Kidney capillary endothelial cell (primary cell): ENCODE measurements around the gene ATXN7.

Source experiments
- DNase-seq: peaks from one replicate; pipeline ENCODE4 v3.0.0-alpha.2; 2018; ENCODE audit warnings: low spot score

Gene ATXN7

DNA sequence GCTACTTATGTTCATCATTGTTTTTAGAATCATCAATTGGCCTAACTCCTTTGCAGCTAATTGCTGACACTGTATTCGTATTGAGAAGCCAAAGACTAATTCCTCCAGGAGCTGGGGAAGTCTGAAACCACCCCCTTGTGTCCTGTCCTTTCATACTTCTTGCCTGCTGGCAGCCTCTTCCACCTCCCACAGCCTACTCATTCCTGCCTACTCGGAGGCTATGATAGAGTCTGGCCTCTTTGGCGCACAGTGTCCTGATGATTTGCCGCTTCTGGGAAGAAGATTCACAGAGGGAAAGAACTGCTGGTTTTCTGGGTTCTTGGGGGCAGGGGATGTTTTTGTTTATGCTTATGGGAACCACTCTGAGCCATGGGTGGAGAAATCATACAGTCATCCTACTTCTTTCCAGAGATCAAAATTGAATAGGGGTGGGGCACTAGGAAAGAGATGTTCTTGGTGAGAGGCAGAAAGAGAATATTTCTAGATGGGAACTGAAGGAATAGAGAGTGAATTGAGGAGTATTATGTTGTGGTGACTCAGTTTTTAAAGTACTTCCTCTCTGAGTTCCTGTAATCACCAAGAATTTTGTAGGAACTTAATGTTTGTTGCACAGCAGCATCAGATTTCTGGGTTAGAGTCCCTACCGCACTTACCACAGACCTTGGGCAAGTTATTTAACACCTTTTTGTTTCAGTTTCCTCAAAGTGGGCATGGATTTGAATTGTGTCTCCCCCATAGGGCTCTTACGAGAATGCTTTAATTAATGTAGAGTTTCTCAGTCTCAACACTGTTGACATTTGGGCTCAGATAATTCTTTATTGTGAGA is 70.6 kb downstream of the ATXN7 start:
- peak; percentile 3 for DNase-seq

DNA sequence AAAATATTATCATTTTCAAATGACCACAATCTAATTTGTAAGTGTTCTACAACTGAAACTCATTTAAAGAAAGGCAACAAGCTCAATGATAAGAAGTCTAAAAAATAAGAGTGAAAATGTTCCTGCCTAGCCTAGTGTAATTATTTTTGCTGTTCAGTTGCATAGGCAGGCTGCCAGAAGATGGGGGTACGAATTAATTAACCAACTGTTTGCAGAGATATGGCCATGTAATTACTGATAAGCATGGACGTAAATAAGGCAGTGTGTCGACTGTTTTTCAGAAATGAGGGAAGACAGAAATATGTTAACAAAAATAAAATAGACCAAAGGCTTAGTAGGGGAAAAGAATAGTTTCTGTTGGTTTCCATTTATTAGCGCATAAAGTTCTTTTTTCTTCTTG is 73.3 kb downstream of the ATXN7 start:
- no peak for DNase-seq

DNA sequence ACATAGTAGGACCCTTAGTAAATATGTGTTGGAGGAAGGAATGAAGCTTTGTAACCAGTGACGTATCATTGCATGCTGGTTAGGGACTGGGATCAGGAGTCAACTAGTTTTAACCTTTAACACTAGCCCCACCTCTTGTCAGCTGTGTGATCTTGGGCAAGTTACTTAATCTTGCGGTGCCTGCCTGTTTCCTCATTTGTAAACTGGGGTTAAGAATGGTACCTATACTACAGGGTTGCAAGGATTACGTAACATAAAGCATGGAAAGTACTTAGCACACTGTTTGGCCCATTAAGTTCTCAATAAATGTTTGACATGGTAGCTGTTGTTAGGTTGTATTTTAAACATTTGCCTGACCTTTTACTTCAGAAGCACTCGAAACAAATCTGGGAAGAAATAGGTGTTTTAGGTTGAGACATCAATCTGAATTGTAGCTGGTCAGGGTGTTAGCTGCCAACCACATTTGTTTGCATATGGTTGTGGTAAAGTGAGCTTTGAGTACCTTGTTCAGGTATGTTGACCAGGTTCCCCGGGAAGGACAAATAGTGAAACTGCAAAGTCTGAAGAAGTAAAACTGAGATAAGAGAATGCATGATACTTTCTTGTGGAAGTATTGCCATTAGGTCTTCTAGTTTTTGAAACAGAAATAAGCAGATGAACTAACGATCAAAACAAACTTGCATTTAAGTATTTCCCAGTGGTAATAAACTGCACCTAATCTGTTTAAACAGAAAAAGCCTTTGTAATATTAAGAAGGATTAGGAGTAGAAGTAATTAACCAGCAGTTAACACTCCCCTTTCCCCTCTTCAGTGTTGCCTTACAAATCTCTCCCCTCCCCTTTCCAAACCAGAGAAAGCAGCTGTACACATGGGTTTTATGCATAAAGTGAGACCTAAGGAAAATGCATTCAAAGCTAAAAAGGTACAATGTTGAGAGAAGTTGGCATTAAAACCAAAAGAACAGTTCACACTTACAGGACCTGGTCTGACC is 74.3 kb downstream of the ATXN7 start:
- no peak for DNase-seq

- DNase-seq: no peak
Observed at GRCh38 chr3:63940389-63940757, 76.7 kb downstream of the ATXN7 start.

- no peak for DNase-seq
Observed at GRCh38 chr3:63942528-63942927, 78.9 kb downstream of the ATXN7 start.

- DNase-seq: no peak
Observed at GRCh38 chr3:63943678-63944077, 80.0 kb downstream of the ATXN7 start.

DNA sequence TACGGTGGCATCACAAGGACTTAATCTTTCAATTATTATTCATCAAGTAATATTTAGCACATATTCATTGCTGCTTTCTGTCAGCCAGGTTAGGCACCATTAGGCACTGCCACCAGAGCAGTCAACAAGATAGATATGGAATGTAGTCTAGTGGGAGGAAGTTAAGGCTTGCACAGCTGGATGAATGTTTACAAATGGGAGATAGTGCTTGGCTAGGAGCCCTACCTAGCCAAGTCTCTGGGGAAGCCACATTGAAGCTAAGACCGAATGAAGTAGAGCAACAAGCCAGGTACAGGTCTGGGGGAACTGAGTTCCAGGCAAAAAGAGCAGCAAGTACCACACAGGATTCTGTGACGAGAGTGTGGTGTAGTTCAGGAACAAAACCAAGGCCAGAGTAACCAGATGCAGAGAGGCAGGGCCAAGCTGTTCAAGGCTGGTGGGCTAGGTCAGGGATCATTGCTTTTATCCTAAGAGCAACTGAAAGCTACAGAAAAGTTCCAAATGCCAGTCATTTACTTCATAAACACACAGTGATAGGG is 82.0 kb downstream of the ATXN7 start:
- DNase-seq: no peak

- DNase-seq: no peak
Observed at GRCh38 chr3:63946753-63947152, 83.1 kb downstream of the ATXN7 start.

DNA sequence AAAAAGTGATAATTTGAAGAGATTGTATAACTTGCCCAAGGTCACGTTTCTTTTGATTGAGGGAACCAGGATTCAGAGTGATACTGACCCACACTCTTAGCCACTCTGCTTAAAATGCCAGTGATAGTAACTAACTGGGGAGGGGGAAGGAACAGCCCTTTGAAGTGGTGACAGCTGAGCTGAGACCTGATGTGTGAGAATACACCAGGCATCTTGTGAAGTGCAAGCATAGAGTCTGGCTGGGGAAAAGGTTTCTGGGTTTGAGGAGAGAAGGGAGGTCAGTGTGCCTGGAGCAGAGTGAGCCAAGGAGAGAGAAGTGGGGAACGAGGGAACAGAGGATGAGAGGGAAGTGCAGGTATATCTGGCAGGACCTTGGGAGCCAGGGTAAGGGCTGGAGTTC is 83.9 kb downstream of the ATXN7 start:
- no peak for DNase-seq

DNA sequence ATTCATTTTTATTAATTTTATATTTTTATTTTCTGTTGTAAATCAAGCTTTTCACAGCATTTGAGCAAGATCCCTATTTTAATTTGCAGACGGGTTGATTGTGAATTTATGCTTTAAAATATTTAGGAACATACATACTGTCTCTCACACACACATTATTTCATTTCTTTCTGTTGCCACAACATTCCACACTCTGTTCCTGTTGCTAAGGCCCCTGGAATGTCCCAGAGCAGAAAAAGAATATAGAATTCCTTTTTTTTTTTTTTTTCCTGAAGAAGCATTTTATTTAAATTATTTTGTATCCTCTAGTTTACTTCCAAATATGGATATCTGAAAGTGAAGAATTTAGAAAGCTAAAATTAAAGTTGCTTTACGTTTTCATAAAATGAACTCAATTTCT is 85.3 kb downstream of the ATXN7 start:
- DNase-seq: no peak

- no peak for DNase-seq
Observed at GRCh38 chr3:63950698-63951097, 87.0 kb downstream of the ATXN7 start.

- no peak for DNase-seq
Observed at GRCh38 chr3:63951492-63952247, 88.0 kb downstream of the ATXN7 start.

DNA sequence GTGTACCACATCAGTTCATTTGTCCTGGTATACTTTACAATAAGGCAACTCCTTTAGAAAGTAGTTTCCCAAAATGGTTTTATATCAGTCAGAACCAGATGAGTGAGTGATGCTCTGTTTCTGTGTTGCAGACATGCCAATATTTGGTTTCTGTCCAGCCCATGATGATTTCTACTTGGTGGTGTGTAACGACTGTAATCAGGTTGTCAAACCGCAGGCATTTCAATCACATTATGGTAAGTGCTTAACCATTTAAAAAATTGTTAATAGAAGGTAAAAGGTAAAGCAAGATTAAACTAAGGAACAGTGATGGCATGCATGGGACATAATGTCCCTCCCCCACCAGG is 88.6 kb downstream of the ATXN7 start:
- DNase-seq: no peak

DNA sequence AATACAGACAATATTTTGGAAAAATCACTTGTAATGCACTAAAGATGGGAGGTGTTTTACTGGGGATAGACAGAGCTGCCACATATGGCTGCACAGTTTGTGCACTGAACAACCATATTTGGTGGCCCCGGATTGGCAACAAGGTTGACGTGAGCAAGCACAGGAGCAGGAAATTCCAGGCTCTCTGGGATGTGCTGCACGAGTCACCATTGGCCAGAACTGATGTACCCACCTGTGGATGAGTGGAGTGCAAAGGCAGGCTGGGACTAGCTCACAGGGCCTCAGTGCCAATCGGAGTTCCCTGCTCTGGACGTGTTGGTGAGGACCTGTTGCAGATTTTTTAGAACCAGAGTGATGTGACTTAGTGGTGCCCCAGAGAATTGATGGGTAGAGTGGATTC is 90.5 kb downstream of the ATXN7 start:
- no peak for DNase-seq

DNA sequence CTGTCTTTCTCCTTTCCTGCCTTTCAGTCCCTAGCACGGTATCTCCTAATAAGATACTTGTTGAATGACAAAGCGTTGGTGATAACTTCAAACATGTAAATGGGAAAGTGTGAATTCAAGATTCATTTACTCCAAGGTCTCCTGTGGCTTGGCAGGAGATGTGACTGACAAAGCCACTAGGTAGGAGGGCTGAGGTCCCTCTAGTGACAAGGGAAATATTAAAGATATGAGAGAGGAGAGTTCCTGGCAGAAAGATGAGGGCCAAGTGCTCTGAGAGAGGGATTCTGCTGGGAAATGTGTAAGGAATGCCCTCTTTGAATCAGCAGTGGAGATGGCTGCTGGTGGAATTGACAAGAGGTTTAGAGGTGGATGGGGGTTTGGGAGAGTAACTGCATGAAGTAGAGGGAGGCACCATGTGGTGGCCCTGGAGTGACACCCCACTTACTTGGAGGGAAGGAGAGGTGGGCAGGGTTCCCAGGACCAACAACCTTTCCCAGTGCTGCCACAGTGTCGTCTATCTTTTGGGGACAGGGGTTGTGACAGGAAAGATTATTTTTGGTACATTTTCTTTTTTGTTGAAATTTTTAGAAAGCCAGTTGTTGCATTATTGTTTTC is 91.5 kb downstream of the ATXN7 start:
- no peak for DNase-seq

- no peak for DNase-seq
Observed at GRCh38 chr3:63955830-63956545, 92.3 kb downstream of the ATXN7 start.

DNA sequence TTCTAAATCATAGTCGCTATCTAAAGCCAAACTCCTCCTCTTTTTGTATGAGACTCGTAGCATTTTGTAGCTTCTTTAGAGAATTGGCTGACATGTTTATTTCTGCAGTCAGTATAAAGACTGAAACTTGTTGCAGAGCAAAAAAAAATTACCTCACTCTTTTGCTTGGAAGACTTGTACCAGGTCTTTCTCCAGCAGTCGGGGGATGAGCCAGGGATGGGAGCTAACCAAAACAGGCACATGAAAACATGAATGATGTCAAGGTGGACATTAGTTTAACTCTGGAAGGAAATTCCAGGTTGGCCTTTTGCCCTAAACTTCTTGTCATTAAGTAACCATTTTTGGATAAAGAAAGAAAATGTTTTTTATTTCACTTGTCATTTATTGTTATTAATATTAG is 95.5 kb downstream of the ATXN7 start:
- no peak for DNase-seq

DNA sequence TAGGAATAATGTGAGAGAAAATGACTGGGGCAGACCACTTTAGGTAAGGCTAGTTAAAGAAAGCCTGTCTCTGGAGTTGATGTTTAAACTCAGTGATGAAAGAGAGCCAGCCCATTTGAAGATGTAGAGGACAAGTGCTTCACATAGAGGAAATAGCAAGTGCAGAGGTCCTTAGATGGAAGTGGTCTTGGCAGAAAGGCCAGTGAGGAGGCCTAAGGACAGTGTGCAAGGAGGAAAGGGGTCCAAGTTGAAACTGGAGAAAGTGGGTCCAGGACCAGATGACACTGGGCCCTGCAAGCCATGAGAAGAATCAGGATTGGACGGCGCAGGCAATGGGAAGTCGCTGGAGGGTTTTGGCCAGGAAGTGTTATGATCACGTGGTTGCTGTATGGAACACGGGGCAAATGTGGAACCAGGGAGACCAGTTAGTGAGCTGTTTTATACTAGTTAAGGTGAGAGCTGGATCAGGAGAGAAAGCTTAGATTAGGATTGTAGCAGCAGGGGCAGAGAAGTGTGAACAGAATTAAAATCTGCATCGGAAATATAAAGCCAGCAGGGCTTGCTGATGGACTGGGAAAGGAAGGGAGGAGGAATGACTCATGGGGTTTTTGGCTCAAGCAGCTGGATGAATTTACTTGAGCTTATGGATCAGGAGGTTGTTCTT is 96.5 kb downstream of the ATXN7 start:
- DNase-seq: peak; percentile 32

- peak; percentile 28 for DNase-seq
Observed at GRCh38 chr3:63961891-63962290, 98.2 kb downstream of the ATXN7 start.

GRCh38 chr3:63963496-63963895 is 99.8 kb downstream of the ATXN7 start:
- no peak for DNase-seq
